GM18873 (cell line): ENCODE measurements around the gene ZFHX2.

Experiments used
- ATAC-seq: cut with Tn5 transposase; IDR thresholded peaks from one replicate; pipeline ENCODE4 v1.9.1; 2021; ENCODE audit warnings: mild to moderate bottlenecking, moderate library complexity, moderate number of reproducible peaks; ENCODE audit not compliant: unreplicated experiment, low FRiP score

The ZFHX2 gene

GRCh38 chr14:23573384-23574015 lies 21.9 kb upstream of the ZFHX2 start:
- no peak for ATAC-seq

- no peak for ATAC-seq
Measured at GRCh38 chr14:23572836-23573235, 21.3 kb upstream of the ZFHX2 start.

GRCh38 chr14:23572524-23572828 lies 20.9 kb upstream of the ZFHX2 start:
- ATAC-seq, result no peak

- no peak for ATAC-seq
Measured at GRCh38 chr14:23571701-23572523, 20.3 kb upstream of the ZFHX2 start.

- no peak for ATAC-seq
Measured at GRCh38 chr14:23570806-23571483, 19.4 kb upstream of the ZFHX2 start.

GRCh38 chr14:23569443-23570151 lies 18.0 kb upstream of the ZFHX2 start:
- no peak for ATAC-seq

GRCh38 chr14:23568600-23569331 lies 17.2 kb upstream of the ZFHX2 start:
- no peak for ATAC-seq

- ATAC-seq, result no peak
Measured at GRCh38 chr14:23568021-23568599, 16.5 kb upstream of the ZFHX2 start.

GRCh38 chr14:23567186-23568020 lies 15.8 kb upstream of the ZFHX2 start, which contains the start of gene AP1G2:
Gene AP1G2 (minus strand): TSS chr14:23567791. CDS start chr14:23567314, 477 bp downstream.
- peak; percentile 80 for ATAC-seq

GRCh38 chr14:23566778-23567185 lies 15.2 kb upstream of the ZFHX2 start:
- no peak for ATAC-seq

GRCh38 chr14:23566112-23566777 lies 14.7 kb upstream of the ZFHX2 start:
- ATAC-seq, result no peak

GRCh38 chr14:23565626-23566025 lies 14.1 kb upstream of the ZFHX2 start:
- no peak for ATAC-seq

- ATAC-seq, result no peak
Measured at GRCh38 chr14:23564876-23565275, 13.3 kb upstream of the ZFHX2 start.

- no peak for ATAC-seq
Measured at GRCh38 chr14:23564181-23564812, 12.7 kb upstream of the ZFHX2 start.

GRCh38 chr14:23563473-23564180 lies 12.1 kb upstream of the ZFHX2 start:
- no peak for ATAC-seq

GRCh38 chr14:23562822-23563472 lies 11.4 kb upstream of the ZFHX2 start:
- no peak for ATAC-seq
